Muscle layer of colon (tissue), 2 donors: ENCODE data around the gene REXO1.

Experiments used
- H3K27ac ChIP-seq: one replicate; pipeline ENCODE4 v1.7.0; 2013; ENCODE audit warnings: low read depth, mild to moderate bottlenecking, low read length, moderate library complexity
- H3K27me3 ChIP-seq, 2 donors: one replicate each; pipeline ENCODE4 v1.7.0; 2013; ENCODE audit warnings: low read length in 2 of 2, mild to moderate bottlenecking in 2 of 2; ENCODE audit not compliant: insufficient read depth in 2 of 2, control insufficient read depth in 1 of 2
- H3K36me3 ChIP-seq: one replicate; pipeline ENCODE4 v1.7.0; 2013; ENCODE audit warnings: mild to moderate bottlenecking, low read length; ENCODE audit not compliant: insufficient read depth
- H3K4me1 ChIP-seq: one replicate; pipeline ENCODE4 v1.7.0; 2013; ENCODE audit warnings: mild to moderate bottlenecking, low read length; ENCODE audit not compliant: insufficient read depth
- H3K4me3 ChIP-seq, 2 donors: one replicate each; pipeline ENCODE4 v1.7.0; 2013; ENCODE audit warnings: low read length in 2 of 2, low read depth in 1 of 2, mild to moderate bottlenecking in 1 of 2, moderate library complexity in 1 of 2
- H3K9ac ChIP-seq: one replicate; pipeline ENCODE4 v1.7.0; 2013; ENCODE audit warnings: low read length
- H3K9me3 ChIP-seq: one replicate; pipeline ENCODE4 v1.7.0; 2013; ENCODE audit warnings: mild to moderate bottlenecking, low read length
- donor health status: abdominal sarcoma.
- donor health status: Adenocarcinoma of cecum.

REXO1 gene

DNA sequence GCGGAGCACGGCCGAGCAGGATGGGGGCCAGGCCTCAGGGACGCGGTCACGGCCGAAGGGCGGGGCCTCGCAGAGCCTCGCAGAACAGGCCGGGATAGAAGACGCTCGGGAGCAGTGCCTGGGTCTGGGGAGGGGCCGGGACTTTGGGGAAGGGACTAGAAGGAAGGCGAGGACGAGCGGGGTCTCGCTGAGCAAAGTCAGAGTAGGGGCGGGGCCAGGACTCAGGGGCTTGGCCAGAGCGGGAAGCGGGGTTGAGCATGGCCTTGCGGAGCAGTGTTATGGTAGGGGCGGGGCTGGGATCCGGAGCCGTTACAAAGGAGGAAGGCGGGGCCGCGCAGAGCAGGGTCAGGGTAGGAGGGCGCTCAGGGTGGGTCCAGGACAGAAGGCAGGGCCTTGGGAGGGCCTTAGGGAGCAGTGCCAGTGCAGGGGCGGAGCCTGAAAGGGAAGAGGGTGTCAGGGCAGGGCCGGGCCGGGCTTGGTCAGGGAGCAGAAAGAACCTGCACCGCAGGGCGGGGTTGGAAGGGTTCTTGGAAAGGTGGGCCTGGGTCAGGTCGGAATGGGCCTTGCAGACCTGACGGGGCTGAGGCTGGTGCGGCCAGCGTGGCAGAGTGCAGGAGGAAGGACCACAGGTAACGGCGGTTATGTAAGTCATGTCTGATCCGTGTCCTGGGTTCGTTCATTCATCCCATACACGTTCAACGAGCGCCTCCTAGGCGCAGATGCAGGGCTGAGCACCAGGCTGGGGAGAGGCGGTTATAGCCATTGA is 35.7 kb downstream of the REXO1 start:
- peaks cover 9% of the 10 kb centered on the region for H3K4me1 ChIP-seq
- H3K27me3 ChIP-seq = no peaks in the 10 kb centered on the region
- H3K27ac ChIP-seq = peak overlapping the region; percentile 56
- H3K9ac ChIP-seq = peak overlapping the region; percentile 9
- peak overlapping the region; percentile 40 to 74 for H3K4me3 ChIP-seq
- H3K9me3 ChIP-seq = no peaks in the 10 kb centered on the region
- peaks cover 10% of the 10 kb centered on the region for H3K36me3 ChIP-seq

DNA sequence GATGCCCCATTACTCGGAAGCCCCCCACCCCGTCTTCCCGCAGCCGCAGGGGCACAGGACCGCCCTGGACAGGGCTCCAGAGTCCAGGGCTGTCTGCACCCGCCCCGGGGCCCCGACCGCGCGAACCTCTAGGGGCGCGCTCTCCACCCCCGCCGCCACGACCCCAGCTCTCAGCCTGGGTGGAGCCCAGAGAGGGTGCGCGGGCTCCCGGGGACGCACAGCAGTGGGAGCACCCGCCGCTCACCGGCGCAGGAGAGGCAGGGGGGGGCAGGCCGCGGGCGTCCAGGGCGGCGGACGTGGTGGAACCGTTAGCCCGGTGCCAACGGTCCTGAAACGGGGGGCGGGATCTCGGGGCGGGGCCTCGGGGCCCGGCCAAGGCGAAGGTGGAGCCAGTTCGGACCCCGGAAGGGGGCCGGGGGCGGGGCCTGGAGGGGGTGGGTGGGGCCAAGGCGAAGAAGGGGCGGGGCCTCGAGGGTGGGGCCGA is 36.3 kb downstream of the REXO1 start, which contains the start of gene ATP8B3:
Gene ATP8B3, minus strand, starts transcription at position 335 of the 484 bp plus-strand sequence. CDS start 540 bp downstream, outside the sequence.
- Histone ChIP-seq H3K9me3 (no peaks in the 10 kb centered on the region), H3K4me3 (peak within 1 kb of the TSS; percentile 40 to 74), H3K4me1 (peaks cover 9% of the 10 kb centered on the region), H3K27ac (peak within 1 kb of the TSS; percentile 56), H3K9ac (peak within 1 kb of the TSS; percentile 9), H3K36me3 (peaks cover 4% of the 10 kb centered on the region), H3K27me3 (no peaks in the 10 kb centered on the region)

DNA sequence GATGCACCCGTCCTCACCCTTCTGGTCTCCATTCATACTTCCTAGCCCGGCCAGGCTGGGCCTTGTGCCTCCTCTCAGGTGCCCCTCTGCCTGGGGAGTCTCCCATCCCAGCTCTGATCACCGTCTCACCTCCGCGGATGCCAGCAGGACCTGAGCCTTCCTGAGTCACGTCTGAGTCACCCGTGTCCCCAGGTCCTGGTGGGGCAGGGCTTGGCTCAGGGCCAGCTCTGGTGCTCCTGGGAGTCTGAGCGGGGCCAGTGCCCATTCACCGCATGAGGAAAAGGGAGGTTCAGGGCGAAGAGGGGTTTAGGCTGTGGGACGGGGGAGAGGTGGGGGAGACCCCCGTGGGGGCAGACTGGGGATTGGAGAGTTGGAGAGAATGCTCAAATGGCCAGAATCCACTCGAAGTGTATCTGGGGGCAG is 36.8 kb downstream of the REXO1 start:
- Histone ChIP-seq H3K36me3 (no peaks in the 10 kb centered on the region), H3K4me1 (peaks cover 9% of the 10 kb centered on the region), H3K27ac (no peak overlapping the region), H3K4me3 (peak overlapping the region in 1 of 2 donors; percentile 16), H3K27me3 (no peaks in the 10 kb centered on the region), H3K9me3 (no peaks in the 10 kb centered on the region), H3K9ac (no peak overlapping the region)

DNA sequence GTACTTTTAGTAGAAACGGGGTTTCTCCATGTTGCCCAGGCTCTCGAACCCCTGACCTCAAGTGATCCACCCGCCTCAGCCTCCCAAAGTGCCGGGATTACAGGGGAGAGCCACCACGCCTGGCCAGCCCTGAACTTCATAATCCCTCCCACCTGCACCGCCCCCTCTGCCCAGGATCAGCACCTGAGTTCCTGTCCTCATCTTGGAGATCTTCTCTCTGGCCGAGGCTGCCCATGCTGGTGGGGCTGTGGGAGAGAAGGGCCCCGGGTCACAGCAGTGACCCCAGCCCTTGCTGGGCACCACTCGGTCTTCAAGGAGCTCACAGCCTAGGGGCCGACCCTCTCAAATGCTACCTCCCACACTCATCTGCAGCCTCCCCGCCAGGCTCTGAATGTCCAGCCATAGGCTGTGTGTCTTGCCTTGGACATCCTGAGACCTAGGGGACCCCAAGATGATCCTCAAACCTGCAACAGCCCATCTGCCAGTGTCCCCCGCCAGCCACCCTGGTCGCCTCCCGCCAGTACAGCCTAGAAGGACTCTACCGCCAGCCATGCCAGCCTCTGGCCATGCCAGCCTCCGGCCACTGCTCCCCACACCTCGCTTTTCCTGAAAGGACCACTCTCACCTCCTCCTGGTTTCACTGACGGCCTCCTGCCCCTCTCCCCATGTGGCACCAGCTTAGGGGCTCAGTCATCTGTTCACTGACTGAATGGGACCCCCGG is 37.7 kb downstream of the REXO1 start:
- peaks cover 9% of the 10 kb centered on the region for H3K4me1 ChIP-seq
- H3K36me3 ChIP-seq = no peaks in the 10 kb centered on the region
- H3K4me3 ChIP-seq = no peak overlapping the region
- no peak overlapping the region for H3K27ac ChIP-seq
- H3K9ac ChIP-seq = no peak overlapping the region
- no peaks in the 10 kb centered on the region for H3K9me3 ChIP-seq
- no peaks in the 10 kb centered on the region for H3K27me3 ChIP-seq

DNA sequence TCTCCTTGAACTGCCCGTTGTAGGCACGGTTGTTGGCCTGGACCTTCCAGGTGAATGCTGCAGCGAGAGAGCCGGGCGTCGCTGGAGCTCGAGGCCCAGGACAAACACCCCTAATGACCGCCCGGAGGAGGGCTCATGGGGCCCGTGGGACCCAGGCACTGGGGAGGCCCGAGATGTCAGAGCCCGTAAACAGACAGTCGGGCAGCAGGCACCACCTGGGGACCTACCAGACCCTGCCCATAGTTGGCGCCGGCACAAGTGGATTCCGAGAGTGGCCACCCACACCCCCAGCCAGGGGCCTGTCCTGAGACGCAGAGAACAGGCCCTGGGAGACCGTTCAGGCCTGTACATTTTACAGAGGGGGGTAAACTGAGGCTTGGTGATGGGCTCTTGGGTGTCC is 38.6 kb downstream of the REXO1 start:
- no peaks in the 10 kb centered on the region for H3K9me3 ChIP-seq
- H3K27ac ChIP-seq = no peak overlapping the region
- no peaks in the 10 kb centered on the region for H3K36me3 ChIP-seq
- no peak overlapping the region for H3K4me3 ChIP-seq
- no peak overlapping the region for H3K9ac ChIP-seq
- no peaks in the 10 kb centered on the region for H3K27me3 ChIP-seq
- peaks cover 9% of the 10 kb centered on the region for H3K4me1 ChIP-seq

DNA sequence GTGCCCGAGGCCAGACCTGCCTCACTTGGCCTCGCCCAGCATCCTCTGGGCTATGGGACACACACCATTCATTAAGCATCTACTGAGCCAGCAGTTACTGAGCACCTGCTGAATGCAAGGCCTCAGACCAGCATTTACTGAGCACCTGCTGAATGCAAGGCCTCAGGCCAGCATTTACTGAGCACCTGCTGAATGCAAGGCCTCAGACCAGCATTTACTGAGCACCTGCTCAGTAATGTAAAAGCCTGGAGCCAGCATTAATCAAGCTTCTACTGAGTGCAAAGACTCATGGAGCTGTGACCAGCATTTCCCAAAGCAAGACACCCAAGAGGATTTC is 39.9 kb downstream of the REXO1 start:
- Histone ChIP-seq H3K4me1 (peaks cover 7% of the 10 kb centered on the region), H3K4me3 (no peak overlapping the region), H3K27ac (no peak overlapping the region), H3K9me3 (no peaks in the 10 kb centered on the region), H3K9ac (no peak overlapping the region), H3K36me3 (no peaks in the 10 kb centered on the region), H3K27me3 (no peaks in the 10 kb centered on the region)

DNA sequence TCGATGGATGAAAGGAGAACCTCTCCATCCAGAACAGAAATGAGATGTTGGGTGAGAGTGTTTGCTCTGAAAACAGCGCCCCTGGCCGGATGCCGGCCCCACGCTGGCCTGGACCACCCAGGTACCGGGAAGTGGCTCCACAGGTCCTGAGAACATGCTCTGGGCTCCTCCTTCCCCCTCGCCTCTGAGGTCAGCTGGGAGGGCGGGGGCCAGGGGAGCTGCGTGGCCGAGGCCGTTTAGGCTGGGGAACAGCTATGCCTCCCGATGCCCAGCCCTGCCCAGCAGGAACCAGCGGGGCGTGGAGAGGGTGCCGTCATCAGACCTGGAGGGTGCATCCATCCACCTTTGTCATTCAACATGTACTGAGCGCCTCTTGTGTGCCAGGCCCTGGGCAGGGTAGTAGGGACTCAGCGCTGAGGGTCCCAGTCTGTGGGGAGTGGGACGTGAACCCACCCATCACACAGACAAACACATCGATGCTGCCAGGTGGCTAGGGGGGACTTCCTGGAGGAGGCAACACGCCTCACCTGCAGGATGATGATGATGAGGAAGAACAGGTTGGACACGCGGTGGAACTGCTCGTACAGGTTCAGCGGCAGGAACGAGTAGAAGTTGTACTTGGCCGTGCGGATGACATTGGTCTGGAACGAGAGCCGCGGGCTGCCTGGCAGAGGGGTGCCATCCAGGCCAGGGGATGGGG is 40.4 kb downstream of the REXO1 start:
- H3K4me1 ChIP-seq = peaks cover 2% of the 10 kb centered on the region
- no peaks in the 10 kb centered on the region for H3K9me3 ChIP-seq
- H3K27me3 ChIP-seq = no peaks in the 10 kb centered on the region
- H3K9ac ChIP-seq = no peak overlapping the region
- no peaks in the 10 kb centered on the region for H3K36me3 ChIP-seq
- no peak overlapping the region for H3K4me3 ChIP-seq
- H3K27ac ChIP-seq = no peak overlapping the region

DNA sequence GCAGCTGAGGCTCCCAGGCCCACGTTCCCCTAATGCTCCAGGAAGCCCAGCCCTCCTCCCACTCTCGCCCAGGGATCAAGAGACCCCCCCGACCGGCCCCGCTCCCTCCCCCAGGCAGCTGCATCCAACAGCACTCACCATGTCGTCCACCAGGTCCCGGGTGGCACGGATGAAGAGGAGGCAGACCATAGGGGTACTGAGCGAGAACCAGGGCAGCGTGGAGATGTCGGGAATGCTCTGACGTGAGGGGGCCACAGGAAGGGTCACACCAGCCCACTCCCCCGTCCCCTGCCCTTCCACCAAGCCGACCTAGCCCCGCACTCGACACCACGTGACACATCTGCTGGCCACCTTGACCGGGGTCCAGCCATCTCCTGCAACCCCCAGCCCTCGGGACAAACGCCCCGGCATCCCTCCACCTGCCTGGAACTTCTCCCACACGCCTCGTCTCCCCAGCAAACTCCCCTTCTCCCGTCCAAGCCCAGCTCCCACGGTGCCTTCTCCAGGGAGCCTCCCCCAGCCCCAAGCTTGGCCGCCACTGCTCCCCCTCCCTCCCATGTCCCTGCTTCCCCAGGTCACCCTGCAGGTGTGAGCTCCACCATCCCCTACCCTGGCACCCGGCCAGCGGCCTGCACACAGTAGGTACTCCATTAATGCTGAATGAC is 41.1 kb downstream of the REXO1 start:
- Histone ChIP-seq H3K9ac (no peak overlapping the region), H3K27ac (no peak overlapping the region), H3K4me3 (no peak overlapping the region), H3K9me3 (no peaks in the 10 kb centered on the region), H3K4me1 (no peaks in the 10 kb centered on the region), H3K27me3 (no peaks in the 10 kb centered on the region), H3K36me3 (no peaks in the 10 kb centered on the region)

DNA sequence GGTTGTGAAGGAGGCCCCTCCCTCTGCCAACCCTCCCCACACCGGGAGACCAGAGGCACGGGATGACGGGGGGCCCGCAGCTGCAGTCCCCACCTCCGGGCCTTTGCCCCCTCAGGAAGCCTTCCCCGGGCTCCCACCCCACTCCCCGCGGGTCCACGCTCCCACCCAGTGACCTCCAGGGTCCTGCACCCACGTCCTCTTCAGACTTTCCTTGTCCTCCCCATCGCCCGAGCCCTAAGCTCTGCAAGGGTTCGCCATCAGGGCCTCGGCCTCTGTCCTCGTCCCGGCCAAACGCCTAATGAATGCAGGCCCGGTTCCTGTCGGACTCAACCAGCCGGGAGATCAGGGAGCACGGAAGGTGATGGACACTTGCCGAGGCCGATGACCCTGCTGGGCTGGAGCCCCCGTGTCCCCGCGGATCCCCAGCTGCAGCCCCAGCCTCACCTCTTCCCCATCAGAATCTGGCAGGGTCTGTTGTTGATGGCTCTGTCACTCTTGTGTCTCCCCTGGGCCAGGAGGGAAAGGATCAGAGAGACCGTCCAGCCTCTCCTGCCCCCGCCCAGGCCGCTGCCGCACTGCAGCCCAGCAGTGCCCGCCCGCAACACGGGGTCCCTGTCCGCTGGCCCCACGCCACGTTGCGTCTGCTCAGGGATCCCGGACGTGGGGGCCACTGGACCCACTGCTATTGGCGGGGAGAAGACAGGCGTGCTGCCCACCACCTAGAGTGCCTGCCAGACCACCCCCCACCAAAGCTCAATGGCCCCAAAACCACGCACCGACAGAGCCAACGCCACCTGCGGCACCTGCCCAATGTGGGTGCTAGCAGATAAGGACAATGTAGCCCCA is 41.9 kb downstream of the REXO1 start:
- H3K9ac ChIP-seq = no peak overlapping the region
- H3K27ac ChIP-seq = no peak overlapping the region
- no peak overlapping the region for H3K4me3 ChIP-seq

DNA sequence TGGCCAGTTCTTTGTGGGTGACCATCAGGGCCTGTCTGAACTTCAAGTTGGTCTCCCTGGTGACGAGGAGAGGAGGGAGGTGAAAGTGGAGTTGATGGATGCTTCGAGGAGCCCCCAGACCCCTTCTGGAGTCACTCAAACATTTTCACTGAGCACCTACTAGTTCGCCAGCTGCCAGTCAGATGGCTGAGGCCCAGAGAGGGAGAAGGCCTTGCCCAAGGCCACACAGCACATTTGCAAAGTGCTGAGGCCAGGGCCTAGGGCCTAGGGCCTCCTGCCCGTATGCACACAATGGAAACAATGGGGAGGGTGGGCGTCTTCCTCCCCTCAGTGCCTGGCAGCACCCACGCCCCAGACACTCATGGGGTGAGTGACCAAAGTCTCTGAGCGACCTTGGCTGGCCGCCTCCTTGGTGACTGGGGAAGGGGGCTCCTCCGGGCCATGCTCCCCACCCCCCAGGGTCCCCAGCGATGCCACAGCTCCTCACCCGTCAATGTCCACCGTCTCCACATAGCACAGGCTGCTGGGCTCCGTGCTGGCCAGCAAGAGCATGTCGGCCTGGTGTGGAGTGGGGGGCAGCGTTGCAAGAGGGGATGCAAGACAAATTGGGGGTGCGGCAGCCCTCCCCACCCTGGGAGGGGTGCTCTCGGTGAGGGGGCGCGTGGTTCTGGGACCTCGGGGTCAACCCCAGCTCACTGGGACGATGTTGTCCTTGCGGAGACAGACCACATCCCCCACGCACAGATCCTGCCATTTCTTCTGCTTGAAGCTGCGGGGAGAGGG is 42.7 kb downstream of the REXO1 start:
- H3K9ac ChIP-seq = no peak overlapping the region
- no peaks in the 10 kb centered on the region for H3K36me3 ChIP-seq
- no peaks in the 10 kb centered on the region for H3K4me1 ChIP-seq
- no peak overlapping the region for H3K4me3 ChIP-seq
- H3K9me3 ChIP-seq = no peaks in the 10 kb centered on the region
- H3K27ac ChIP-seq = no peak overlapping the region
- H3K27me3 ChIP-seq = no peaks in the 10 kb centered on the region

More for the DNA sequence above, 41.9 kb downstream of the REXO1 start:
- Histone ChIP-seq H3K9me3 (no peaks in the 10 kb centered on the region), H3K36me3 (no peaks in the 10 kb centered on the region), H3K27me3 (no peaks in the 10 kb centered on the region), H3K4me1 (no peaks in the 10 kb centered on the region)
